Mammary epithelial cell (primary cell): ENCODE data around the gene TAX1BP3.

ENCODE experiments used
- CTCF ChIP-seq, 2 donors: IDR thresholded peaks in 1 of 2; conservative IDR thresholded peaks in 1 of 2; 2 replicates each; pipeline ENCODE4 v1.5.1; 2011 to 2012; ENCODE audit warnings: inconsistent platforms in 2 of 2, low read length in 2 of 2, mild to moderate bottlenecking in 2 of 2, control low read depth in 1 of 2, low read depth in 1 of 2; ENCODE audit not compliant: insufficient read depth in 1 of 2; ENCODE audit errors: extremely low read depth in 1 of 2
- EZH2 ChIP-seq: IDR thresholded peaks from 2 replicates; pipeline ENCODE4 v1.6.1; 2012; ENCODE audit warnings: low read length, inconsistent platforms, borderline replicate concordance

- TF ChIP-seq CTCF (conservative IDR thresholded peaks at IDR 0.05 in 1 of 2, IDR thresholded peaks at IDR 0.05 in 1 of 2; ENCODE audit: extremely low read depth in 1 of 2, insufficient read depth in 1 of 2, low read depth in 1 of 2, low read length in 2 of 2) (no peak), EZH2 (no peak)
These were observed 36.1 kb downstream of the TAX1BP3 start for GRCh38 chr17:3632287-3632686.
